HG03571 (cell line): ENCODE results near the gene FLT4.

ENCODE experiments used
- ATAC-seq: cut with Tn5 transposase; IDR thresholded peaks from one replicate; pipeline ENCODE4 v1.9.1; 2021; ENCODE audit not compliant: unreplicated experiment

FLT4 gene

GRCh38 chr5:180643191-180643851, 6.1 kb downstream of the FLT4 start:
- no peak for ATAC-seq

GRCh38 chr5:180642779-180643178, 6.6 kb downstream of the FLT4 start:
- no peak for ATAC-seq

DNA sequence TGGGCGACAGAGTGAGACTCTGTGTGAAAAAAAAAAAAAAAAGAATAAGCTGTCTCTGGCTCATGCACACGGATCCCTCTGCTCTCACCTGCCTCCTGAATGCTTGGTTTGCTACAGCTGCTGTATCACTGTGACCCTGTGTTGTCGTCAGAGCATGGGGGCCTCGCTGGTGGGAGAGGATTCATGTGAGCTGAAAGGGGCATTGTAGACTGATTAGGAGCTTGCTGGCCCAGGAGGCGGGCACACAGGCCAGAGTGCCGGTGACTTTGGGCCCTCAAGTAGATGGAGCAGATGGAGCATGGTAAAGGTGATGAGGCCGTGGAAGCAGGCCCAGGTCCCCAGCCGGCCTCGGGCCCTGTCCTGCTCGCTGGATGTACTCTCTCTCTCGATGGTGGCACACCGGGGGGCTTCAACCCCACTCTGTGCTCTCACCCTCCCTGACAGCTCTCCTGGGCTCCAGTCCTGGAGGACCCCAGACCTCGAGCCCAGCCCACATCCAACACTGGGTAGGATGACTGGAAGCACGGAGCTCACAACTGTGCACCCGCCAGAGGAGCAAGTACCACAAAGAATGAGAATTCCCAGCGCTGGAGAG, 7.1 kb downstream of the FLT4 start:
- no peak for ATAC-seq

- no peak for ATAC-seq
These were observed 7.9 kb downstream of the FLT4 start for GRCh38 chr5:180641566-180641900.

- ATAC-seq = no peak
These were observed 8.4 kb downstream of the FLT4 start for GRCh38 chr5:180640861-180641565.

- no peak for ATAC-seq
These were observed 8.9 kb downstream of the FLT4 start for GRCh38 chr5:180640611-180640860.

GRCh38 chr5:180639741-180640610, 9.4 kb downstream of the FLT4 start:
- ATAC-seq = no peak

GRCh38 chr5:180639287-180639686, 10.1 kb downstream of the FLT4 start:
- no peak for ATAC-seq

DNA sequence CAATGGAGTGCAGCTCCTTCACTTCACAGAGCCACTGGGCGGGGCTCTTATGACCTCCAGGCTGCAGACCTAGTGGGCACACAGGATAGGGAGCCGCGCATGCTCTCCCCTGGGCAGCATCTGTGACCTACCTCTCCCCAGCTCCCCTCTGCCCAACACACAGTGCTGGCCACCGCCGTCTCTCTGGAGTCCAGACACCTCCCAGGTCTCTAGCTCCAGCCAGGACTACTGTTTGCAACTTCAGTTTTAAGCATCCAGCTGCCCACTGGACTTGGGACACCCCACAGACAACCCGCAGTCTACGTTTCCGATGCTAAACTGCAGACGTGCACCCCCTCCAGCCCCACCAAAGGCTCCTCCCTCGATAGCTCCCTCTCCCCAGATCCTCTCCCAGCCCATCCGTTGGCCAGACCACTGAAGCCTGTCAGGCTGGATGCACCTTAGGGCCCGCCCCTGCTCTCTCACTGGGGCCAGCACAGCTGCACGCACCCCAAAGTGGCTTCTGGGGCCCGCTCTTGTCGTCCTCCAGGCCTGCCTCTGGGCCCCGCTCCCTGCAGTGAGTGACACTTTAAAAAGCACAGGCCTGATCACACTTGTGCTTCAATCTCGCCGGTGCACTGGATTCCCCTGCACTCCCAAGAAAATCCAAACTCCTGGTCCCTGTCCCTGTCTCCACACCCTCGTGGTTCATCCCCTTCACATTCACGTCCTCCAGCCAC, 11.3 kb downstream of the FLT4 start:
- no peak for ATAC-seq

GRCh38 chr5:180636403-180637075, 12.9 kb downstream of the FLT4 start:
- ATAC-seq = no peak

- no peak for ATAC-seq
These were observed 13.4 kb downstream of the FLT4 start for GRCh38 chr5:180636016-180636402.

- ATAC-seq = no peak
These were observed 15.9 kb downstream of the FLT4 start for GRCh38 chr5:180633283-180634177.

DNA sequence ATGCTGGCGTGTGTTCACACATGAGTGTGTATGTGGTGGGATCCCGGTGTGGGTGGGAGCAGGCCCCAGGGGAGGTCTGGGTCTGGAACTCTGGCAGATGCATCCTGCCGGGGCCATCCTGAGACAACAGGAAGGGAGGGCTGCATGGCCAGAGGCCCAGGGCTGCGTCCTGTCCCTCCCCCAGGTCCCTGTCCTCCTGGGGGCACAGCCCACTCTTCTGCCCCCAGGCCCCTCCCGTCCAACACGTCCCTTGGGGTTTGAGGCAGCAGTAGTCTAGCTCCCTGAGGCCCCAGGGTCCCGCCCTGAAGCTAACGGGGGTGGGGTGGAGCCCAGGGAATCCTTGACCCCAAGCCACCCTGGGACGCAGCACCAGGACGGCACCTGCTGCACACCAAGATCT, 16.6 kb downstream of the FLT4 start:
- ATAC-seq = no peak

DNA sequence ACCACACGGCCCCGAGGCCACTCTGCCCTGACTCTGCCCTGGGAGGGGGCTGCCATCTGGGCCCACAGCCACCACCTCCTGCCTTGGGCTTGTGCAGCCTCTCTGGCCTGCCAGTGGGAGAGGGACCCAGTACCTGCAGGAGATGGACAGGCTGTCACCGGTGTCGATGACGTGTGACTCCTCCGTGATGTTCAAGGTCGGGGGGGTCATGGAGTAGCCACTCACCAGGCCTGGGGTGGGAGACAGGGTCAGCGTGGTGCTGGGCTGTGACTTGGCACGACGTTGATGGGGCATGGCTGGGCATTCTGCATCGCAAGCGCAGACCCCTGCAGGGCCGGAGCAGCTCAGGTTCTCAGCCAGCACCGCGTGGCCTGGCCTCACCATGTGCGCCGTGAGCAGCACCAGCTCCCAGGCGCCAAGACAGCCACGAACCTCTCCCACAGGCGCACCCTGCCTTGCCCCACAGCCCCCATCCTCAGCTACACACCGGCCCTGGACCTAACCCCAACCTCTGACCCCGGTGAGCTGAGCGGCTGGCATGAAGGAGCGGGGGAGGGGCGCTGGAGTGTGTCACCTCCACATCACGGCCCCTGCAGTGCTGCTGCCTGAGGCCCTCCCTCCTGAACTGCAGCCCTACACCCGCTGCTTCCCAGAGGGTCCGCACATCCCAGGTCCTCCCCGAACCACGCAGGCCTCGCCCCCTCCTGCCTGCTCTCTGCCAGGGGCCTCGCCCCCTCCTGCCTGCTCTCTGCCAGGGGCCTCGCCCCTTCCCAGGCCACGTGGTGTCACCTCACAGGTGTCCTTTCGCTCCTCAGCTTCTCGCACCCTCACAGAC, 17.6 kb downstream of the FLT4 start:
- ATAC-seq = no peak

DNA sequence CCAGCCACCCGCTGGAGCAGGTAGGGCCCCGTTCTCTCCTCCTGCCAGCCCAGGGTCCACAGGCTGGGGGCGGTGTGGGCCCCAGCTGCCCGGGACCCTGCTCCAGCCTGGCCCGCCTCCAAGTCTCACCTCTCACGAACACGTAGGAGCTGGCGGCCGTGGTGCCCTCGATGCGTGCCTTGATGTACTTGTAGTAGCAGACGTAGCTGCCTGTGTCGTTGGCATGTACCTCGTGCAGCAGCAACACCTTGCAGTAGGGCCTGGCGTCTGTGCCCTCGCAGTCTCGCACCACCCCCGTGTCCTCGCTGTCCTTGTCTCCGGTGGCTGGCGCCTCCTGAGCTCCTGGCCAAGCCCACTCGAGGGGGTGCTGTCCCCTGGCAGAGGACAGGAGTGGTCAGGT, 19.0 kb downstream of the FLT4 start:
- no peak for ATAC-seq

DNA sequence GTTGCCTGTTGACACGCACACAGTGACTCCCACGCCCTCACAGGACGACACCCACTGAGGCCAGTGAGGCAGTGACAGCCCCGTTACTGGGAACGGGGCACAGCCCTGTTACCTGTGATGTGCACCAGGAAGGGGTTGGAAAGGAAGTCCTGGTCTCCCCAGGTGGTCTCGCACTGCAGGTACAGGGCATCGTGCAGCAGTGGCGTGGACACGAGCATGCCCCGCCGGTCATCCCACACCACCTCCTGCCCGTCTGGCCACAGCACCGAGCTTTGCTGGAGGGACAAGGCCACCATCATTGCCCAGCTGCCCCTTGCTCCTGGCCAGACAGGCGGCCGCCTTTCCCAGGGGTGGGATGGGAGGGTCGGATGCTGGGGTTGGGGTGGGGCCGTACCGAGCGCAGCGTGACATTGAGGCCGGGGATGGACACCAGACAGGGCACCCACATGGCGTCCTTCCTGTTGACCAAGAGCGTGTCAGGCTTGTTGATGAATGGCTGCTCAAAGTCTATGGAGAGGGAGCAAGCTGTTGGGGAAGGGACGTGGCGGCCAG, 19.5 kb downstream of the FLT4 start:
- ATAC-seq = no peak

GRCh38 chr5:180628827-180629750, 20.3 kb downstream of the FLT4 start:
- ATAC-seq = no peak
